K562 (cell line): Measurements from ENCODE around the gene POLR2L. TPM values are rescaled to one million over a fixed set of nuclear protein-coding genes. Genes with fewer than 3 reads are reported as not detected.
A peak's percentile ranks its signal among the peaks of the same experiment; 100 is the strongest.

Experiments
- CAMTA2 ChIP-seq: fragments of 250-450 bp; sonication (Bioruptor Pico); conservative IDR thresholded peaks from 2 replicates; pipeline ENCODE4 v1.5.1; 2022
- CHCHD3 ChIP-seq: fragments of 250-450 bp; sonication (Bioruptor Pico); IDR thresholded peaks from 2 replicates; pipeline ENCODE4 v2.1.2; 2022; ENCODE audit warnings: mild to moderate bottlenecking
- CTBP1 ChIP-seq: fragments of 450-650 bp; IDR thresholded peaks from 2 replicates; pipeline ENCODE4 v1.6.1; 2016; ENCODE audit warnings: borderline replicate concordance
- HMGN3 ChIP-seq: IDR thresholded peaks from 2 replicates; pipeline ENCODE4 v1.6.1; 2011; ENCODE audit warnings: borderline replicate concordance, low read depth, mild to moderate bottlenecking, mixed read lengths, low read length; ENCODE audit not compliant: insufficient read length; ENCODE audit errors: extremely low read depth
- HOXB6 ChIP-seq: fragments of 250-450 bp; sonication (Bioruptor Pico); IDR thresholded peaks from 2 replicates; pipeline ENCODE4 v1.5.1; 2022; ENCODE audit warnings: mild to moderate bottlenecking, borderline replicate concordance
- HSF4 ChIP-seq: fragments of 250-450 bp; sonication (Bioruptor Pico); IDR thresholded peaks from 2 replicates; pipeline ENCODE4 v2.1.2; 2022; ENCODE audit warnings: mild to moderate bottlenecking, moderate library complexity, borderline replicate concordance
- PHF20 ChIP-seq: fragments of 450-650 bp; IDR thresholded peaks from 2 replicates; pipeline ENCODE4 v1.6.1; 2018; ENCODE audit not compliant: partially characterized antibody
- POLR2G ChIP-seq: fragments of 200-400 bp; formaldehyde crosslinking; IDR thresholded peaks from 2 replicates; pipeline ENCODE4 v1.6.1; 2017; ENCODE audit warnings: low read depth, mild to moderate bottlenecking, antibody characterized with exemption, low read length, moderate library complexity
- RCOR1 ChIP-seq, 2 experiments: IDR thresholded peaks; 2 replicates each; pipeline ENCODE4 v1.6.1; 2012; ENCODE audit warnings: low read depth in 2 of 2, low read length in 2 of 2, borderline replicate concordance in 1 of 2, improper control_type of control experiment in 1 of 2
- STAT5A ChIP-seq: IDR thresholded peaks from 2 replicates; pipeline ENCODE4 v1.6.1; 2012; ENCODE audit warnings: low read length, inconsistent platforms, borderline replicate concordance
- TAF7 ChIP-seq: fragments of 450-650 bp; IDR thresholded peaks from 2 replicates; pipeline ENCODE4 v1.6.1; 2016; ENCODE audit warnings: missing genetic modification characterization, missing compliant biosample characterization
- TCFL5 ChIP-seq: fragments of 250-450 bp; sonication (Bioruptor Pico); conservative IDR thresholded peaks from 2 replicates; pipeline ENCODE4 v1.6.1; 2021; ENCODE audit warnings: mild to moderate bottlenecking, moderate library complexity, matching md5 sums
- USF1 ChIP-seq: sonication (generic); formaldehyde crosslinking; IDR thresholded peaks from 2 replicates; pipeline ENCODE4 v1.9.0; 2022; ENCODE audit warnings: mild to moderate bottlenecking, missing genetic modification reagents
- VEZF1 ChIP-seq: fragments of 200-800 bp; sonication (Bioruptor generic); IDR thresholded peaks from 2 replicates; pipeline ENCODE4 v1.6.1; 2017; ENCODE audit warnings: missing genetic modification characterization, missing compliant biosample characterization
- XRCC3 ChIP-seq: fragments of 450-650 bp; IDR thresholded peaks from 2 replicates; pipeline ENCODE4 v1.6.1; 2017; ENCODE audit warnings: mild to moderate bottlenecking, moderate library complexity
- ZFP1 ChIP-seq: fragments of 450-650 bp; formaldehyde crosslinking; IDR thresholded peaks from 2 replicates; pipeline ENCODE4 v1.4.0; 2020; ENCODE audit warnings: mild to moderate bottlenecking, mixed read lengths
- ZNF143 ChIP-seq: sonication (generic); formaldehyde crosslinking; IDR thresholded peaks from 2 replicates; pipeline ENCODE4 v1.9.0; 2022; ENCODE audit warnings: mild to moderate bottlenecking, missing genetic modification reagents
- ZNF274 ChIP-seq: IDR thresholded peaks from 2 replicates; pipeline ENCODE4 v1.6.1; 2011; ENCODE audit warnings: low read depth, mild to moderate bottlenecking, low read length, moderate library complexity, borderline replicate concordance
- ZSCAN32 ChIP-seq: fragments of 450-650 bp; formaldehyde crosslinking; IDR thresholded peaks from 2 replicates; pipeline ENCODE4 v1.4.0; 2020; ENCODE audit warnings: mild to moderate bottlenecking, moderate library complexity
- polyA plus RNA-seq, 8 experiments: library from polyadenylated mRNA; depleted of rRNA in 4 of 8; stranded (reverse) in 5 of 8; unstranded in 3 of 8; fragments of >200 nt; fragmentation: Nextera tagmentation in 2 of 8; fragmentation: Illumina TruSeq in 1 of 8; extraction: Ambion mirVana in 2 of 8; extraction: Trizol in 1 of 8; gene quantifications; 2 replicates each; pipeline versions ENCODE4 v1.2.1 to v1.2.3, GENCODE V29; 2011 to 2014; ENCODE audit warnings: inconsistent platforms in 1 of 8, missing spikeins in 1 of 8
- total RNA-seq, 7 experiments: library from RNA; depleted of rRNA in 6 of 7; stranded (reverse); fragments of >200 nt in 6 of 7; fragmentation: Illumina TruSeq in 2 of 7; extraction: Trizol in 2 of 7; gene quantifications; 2 replicates each; pipeline versions ENCODE4 v1.2.1 to v1.2.3, GENCODE V29; 2011 to 2021; ENCODE audit warnings: low replicate concordance in 1 of 7
- TF ChIP-seq, protein P1 (sequence below): fragments of 250-450 bp; sonication (Bioruptor Pico); IDR thresholded peaks from 2 replicates; pipeline ENCODE4 v1.4.0; 2020; ENCODE audit warnings: mild to moderate bottlenecking, moderate library complexity
- TF ChIP-seq, protein P2 (sequence below): fragments of 250-450 bp; sonication (Bioruptor Pico); IDR thresholded peaks from 2 replicates; pipeline ENCODE4 v1.8.0; 2021; ENCODE audit warnings: mild to moderate bottlenecking, moderate library complexity
- TF ChIP-seq, protein P3 (sequence below): fragments of 250-450 bp; sonication (Bioruptor Pico); IDR thresholded peaks from 2 replicates; pipeline ENCODE4 v1.4.0; 2020; ENCODE audit warnings: mild to moderate bottlenecking, moderate library complexity, borderline replicate concordance

POLR2L gene
- total and polyA plus RNA-seq, 9 of the 15 experiments (the other 6 are each of a cell fraction or from before 2014, with no cell fraction given) = 38.3 to 688 (median 108) TPM

DNA sequence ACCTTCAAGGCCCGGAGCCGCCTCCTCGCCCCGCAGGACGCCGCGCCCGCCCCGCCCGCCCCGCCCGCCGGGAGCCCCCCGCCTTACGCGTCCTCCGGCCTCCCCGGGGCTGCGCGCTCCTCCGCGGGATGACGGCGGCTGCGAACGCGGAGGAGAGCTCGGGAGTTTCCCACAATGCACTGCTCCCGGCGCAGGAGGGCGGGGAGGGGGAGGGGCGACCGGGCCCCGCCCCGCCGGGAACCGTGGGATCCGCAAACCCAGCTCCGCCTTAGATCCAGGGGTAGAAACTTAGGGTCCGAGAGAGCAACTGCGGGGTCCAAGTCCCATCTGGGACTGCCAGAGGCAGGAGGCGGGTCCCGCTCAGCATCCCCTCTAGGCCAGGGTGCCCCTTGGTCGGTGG, 52.4 kb downstream of the POLR2L start, which contains the start of gene CEND1 (continued):
- no peak for TF ChIP-seq USF1 (CRISPR knock-in tag)
- TF ChIP-seq, protein P1, sequence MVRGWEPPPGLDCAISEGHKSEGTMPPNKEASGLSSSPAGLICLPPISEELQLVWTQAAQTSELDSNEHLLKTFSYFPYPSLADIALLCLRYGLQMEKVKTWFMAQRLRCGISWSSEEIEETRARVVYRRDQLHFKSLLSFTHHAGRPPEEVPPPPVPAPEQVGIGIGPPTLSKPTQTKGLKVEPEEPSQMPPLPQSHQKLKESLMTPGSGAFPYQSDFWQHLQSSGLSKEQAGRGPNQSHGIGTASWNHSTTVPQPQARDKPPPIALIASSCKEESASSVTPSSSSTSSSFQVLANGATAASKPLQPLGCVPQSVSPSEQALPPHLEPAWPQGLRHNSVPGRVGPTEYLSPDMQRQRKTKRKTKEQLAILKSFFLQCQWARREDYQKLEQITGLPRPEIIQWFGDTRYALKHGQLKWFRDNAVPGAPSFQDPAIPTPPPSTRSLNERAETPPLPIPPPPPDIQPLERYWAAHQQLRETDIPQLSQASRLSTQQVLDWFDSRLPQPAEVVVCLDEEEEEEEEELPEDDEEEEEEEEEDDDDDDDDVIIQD (CRISPR knock-in tag) = no peak
- no peak for TF ChIP-seq HSF4 (CRISPR knock-in tag)
- TF ChIP-seq CTBP1 = peak; percentile 79; the same call in 1 of the 2 replicates
- TF ChIP-seq TAF7 (tag) = no peak
- TF ChIP-seq RCOR1 (IDR thresholded peaks at IDR 0.05; ENCODE audit: borderline replicate concordance in 1 of 2, low read depth in 2 of 2, low read length in 2 of 2) = peak; percentile 77 to 99; a peak in 3 of 4 replicates
- TF ChIP-seq HOXB6 (CRISPR knock-in tag) = no peak
- no peak for TF ChIP-seq ZFP1 (CRISPR knock-in tag)
- TF ChIP-seq VEZF1 (CRISPR knock-in tag) = peak; percentile 69
- TF ChIP-seq HMGN3 = peak; percentile 57
- TF ChIP-seq CAMTA2 (CRISPR knock-in tag) = no peak
- no peak for TF ChIP-seq CHCHD3
- no peak for TF ChIP-seq XRCC3
- TF ChIP-seq ZSCAN32 (CRISPR knock-in tag) = no peak
- no peak for TF ChIP-seq ZNF274
- TF ChIP-seq POLR2G = peak; percentile 46; the same call in 1 of the 2 replicates
- peak; percentile 80 for TF ChIP-seq ZNF143 (CRISPR knock-in tag)
- TF ChIP-seq TCFL5 (CRISPR knock-in tag) = no peak
- TF ChIP-seq PHF20 = no peak
- TF ChIP-seq, protein P2, sequence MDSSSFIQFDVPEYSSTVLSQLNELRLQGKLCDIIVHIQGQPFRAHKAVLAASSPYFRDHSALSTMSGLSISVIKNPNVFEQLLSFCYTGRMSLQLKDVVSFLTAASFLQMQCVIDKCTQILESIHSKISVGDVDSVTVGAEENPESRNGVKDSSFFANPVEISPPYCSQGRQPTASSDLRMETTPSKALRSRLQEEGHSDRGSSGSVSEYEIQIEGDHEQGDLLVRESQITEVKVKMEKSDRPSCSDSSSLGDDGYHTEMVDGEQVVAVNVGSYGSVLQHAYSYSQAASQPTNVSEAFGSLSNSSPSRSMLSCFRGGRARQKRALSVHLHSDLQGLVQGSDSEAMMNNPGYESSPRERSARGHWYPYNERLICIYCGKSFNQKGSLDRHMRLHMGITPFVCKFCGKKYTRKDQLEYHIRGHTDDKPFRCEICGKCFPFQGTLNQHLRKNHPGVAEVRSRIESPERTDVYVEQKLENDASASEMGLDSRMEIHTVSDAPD = no peak
- TF ChIP-seq, protein P3, sequence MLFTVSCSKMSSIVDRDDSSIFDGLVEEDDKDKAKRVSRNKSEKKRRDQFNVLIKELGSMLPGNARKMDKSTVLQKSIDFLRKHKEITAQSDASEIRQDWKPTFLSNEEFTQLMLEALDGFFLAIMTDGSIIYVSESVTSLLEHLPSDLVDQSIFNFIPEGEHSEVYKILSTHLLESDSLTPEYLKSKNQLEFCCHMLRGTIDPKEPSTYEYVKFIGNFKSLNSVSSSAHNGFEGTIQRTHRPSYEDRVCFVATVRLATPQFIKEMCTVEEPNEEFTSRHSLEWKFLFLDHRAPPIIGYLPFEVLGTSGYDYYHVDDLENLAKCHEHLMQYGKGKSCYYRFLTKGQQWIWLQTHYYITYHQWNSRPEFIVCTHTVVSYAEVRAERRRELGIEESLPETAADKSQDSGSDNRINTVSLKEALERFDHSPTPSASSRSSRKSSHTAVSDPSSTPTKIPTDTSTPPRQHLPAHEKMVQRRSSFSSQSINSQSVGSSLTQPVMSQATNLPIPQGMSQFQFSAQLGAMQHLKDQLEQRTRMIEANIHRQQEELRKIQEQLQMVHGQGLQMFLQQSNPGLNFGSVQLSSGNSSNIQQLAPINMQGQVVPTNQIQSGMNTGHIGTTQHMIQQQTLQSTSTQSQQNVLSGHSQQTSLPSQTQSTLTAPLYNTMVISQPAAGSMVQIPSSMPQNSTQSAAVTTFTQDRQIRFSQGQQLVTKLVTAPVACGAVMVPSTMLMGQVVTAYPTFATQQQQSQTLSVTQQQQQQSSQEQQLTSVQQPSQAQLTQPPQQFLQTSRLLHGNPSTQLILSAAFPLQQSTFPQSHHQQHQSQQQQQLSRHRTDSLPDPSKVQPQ (CRISPR knock-in tag) = no peak
- TF ChIP-seq STAT5A = no peak
